ENCODE results near the gene AVPR2. TPM values are rescaled to one million over a fixed set of nuclear protein-coding genes. Genes with fewer than 3 reads are reported as not detected.

Gene AVPR2
- total RNA-seq, 1 donor from 2014 or later, result not detected

- no peak overlapping the region for H3K4me3 Mint-ChIP-seq
- H3K36me3 Mint-ChIP-seq, result peaks cover 11% of the 10 kb centered on the region
- H3K9me3 Mint-ChIP-seq, result no peaks in the 10 kb centered on the region
- H3K27ac Mint-ChIP-seq, result no peak overlapping the region
- DNase-seq (ENCODE audit: low spot score in 2 of 2, unreplicated experiment in 2 of 2), result no peak
- TF ChIP-seq CTCF (IDR thresholded peaks at IDR 0.05; ENCODE audit: unreplicated experiment), result no peak
- H3K27me3 Mint-ChIP-seq (ENCODE audit: low read depth), result no peaks in the 10 kb centered on the region
- H3K4me1 Mint-ChIP-seq, result no peaks in the 10 kb centered on the region
Observed at GRCh38 chrX:153913211-153913610, 8.7 kb downstream of the AVPR2 start.

- DNase-seq (ENCODE audit: low spot score in 2 of 2, unreplicated experiment in 2 of 2), result no peak
- Mint-ChIP-seq H3K27ac (no peak overlapping the region), H3K9me3 (no peaks in the 10 kb centered on the region), H3K27me3 (ENCODE audit: low read depth) (no peaks in the 10 kb centered on the region), H3K4me1 (no peaks in the 10 kb centered on the region), H3K36me3 (peaks cover 11% of the 10 kb centered on the region), H3K4me3 (no peak overlapping the region)
- no peak for TF ChIP-seq CTCF (IDR thresholded peaks at IDR 0.05; ENCODE audit: unreplicated experiment)
Observed at GRCh38 chrX:153913701-153914100, 9.2 kb downstream of the AVPR2 start.

- Mint-ChIP-seq H3K27ac (no peak overlapping the region), H3K9me3 (no peaks in the 10 kb centered on the region)
Observed at GRCh38 chrX:153917869-153918268, 13.4 kb downstream of the AVPR2 start.

GRCh38 chrX:153919281-153919680 lies 14.8 kb downstream of the AVPR2 start:
- H3K27me3 Mint-ChIP-seq (ENCODE audit: low read depth), result no peaks in the 10 kb centered on the region
- peaks cover 2% of the 10 kb centered on the region for H3K4me1 Mint-ChIP-seq
- peaks cover 7% of the 10 kb centered on the region for H3K36me3 Mint-ChIP-seq
- no peak for DNase-seq (ENCODE audit: low spot score in 2 of 2, unreplicated experiment in 2 of 2)
- no peaks in the 10 kb centered on the region for H3K9me3 Mint-ChIP-seq
- H3K4me3 Mint-ChIP-seq, result no peak overlapping the region
- no peak for TF ChIP-seq CTCF (IDR thresholded peaks at IDR 0.05; ENCODE audit: unreplicated experiment)
- no peak overlapping the region for H3K27ac Mint-ChIP-seq

More at GRCh38 chrX:153917869-153918268, 13.4 kb downstream of the AVPR2 start:
- no peak for TF ChIP-seq CTCF (IDR thresholded peaks at IDR 0.05; ENCODE audit: unreplicated experiment)
- peaks cover 7% of the 10 kb centered on the region for H3K36me3 Mint-ChIP-seq
- no peaks in the 10 kb centered on the region for H3K4me1 Mint-ChIP-seq
- DNase-seq (ENCODE audit: low spot score in 2 of 2, unreplicated experiment in 2 of 2), result no peak
- H3K27me3 Mint-ChIP-seq (ENCODE audit: low read depth), result no peaks in the 10 kb centered on the region
- H3K4me3 Mint-ChIP-seq, result no peak overlapping the region

- H3K9me3 Mint-ChIP-seq, result no peaks in the 10 kb centered on the region
- H3K36me3 Mint-ChIP-seq, result peaks cover 7% of the 10 kb centered on the region
Observed at GRCh38 chrX:153920546-153920945, 16.1 kb downstream of the AVPR2 start.

More at GRCh38 chrX:153920546-153920945, 16.1 kb downstream of the AVPR2 start:
- no peak for DNase-seq (ENCODE audit: low spot score in 2 of 2, unreplicated experiment in 2 of 2)
- no peak overlapping the region for H3K4me3 Mint-ChIP-seq
- no peak for TF ChIP-seq CTCF (IDR thresholded peaks at IDR 0.05; ENCODE audit: unreplicated experiment)
- H3K27ac Mint-ChIP-seq, result no peak overlapping the region
- H3K4me1 Mint-ChIP-seq, result peaks cover 5% of the 10 kb centered on the region
- H3K27me3 Mint-ChIP-seq (ENCODE audit: low read depth), result no peaks in the 10 kb centered on the region
